K562 (cell line): ENCODE data around the gene COX14. TPM values are rescaled to one million over a fixed set of nuclear protein-coding genes. Genes with fewer than 3 reads are reported as not detected.

Experiments
- CCAR2 ChIP-seq: fragments of 200-400 bp; formaldehyde crosslinking; IDR thresholded peaks from 2 replicates; pipeline ENCODE4 v1.6.1; 2017; ENCODE audit warnings: mild to moderate bottlenecking, low read depth, low read length
- ETV6 ChIP-seq, 3 experiments: fragments of 150-350 bp in 1 of 3; sonication (generic) in 1 of 3; formaldehyde crosslinking in 1 of 3; IDR thresholded peaks; 2 replicates each; pipeline versions ENCODE4 v1.6.1 to v1.8.0; 2014 to 2022; ENCODE audit warnings: borderline replicate concordance in 2 of 3, low read depth in 2 of 3, antibody characterized with exemption in 1 of 3, low read length in 1 of 3, mild to moderate bottlenecking in 1 of 3, missing genetic modification reagents in 1 of 3
- MTA3 ChIP-seq: fragments of 450-650 bp; formaldehyde crosslinking; IDR thresholded peaks from 2 replicates; pipeline ENCODE4 v1.6.1; 2017; ENCODE audit warnings: mild to moderate bottlenecking, borderline replicate concordance
- RBM39 ChIP-seq: fragments of 200-400 bp; formaldehyde crosslinking; optimal IDR thresholded peaks from 2 replicates; pipeline ENCODE3; 2018; ENCODE audit warnings: low read depth, low read length
- STAG1 ChIP-seq: sonication (generic); formaldehyde crosslinking; IDR thresholded peaks from 2 replicates; pipeline ENCODE4 v1.5.0; 2020; ENCODE audit warnings: missing genetic modification reagents, borderline replicate concordance
- U2AF1 ChIP-seq: fragments of 200-400 bp; formaldehyde crosslinking; optimal IDR thresholded peaks from 2 replicates; pipeline ENCODE3; 2017; ENCODE audit warnings: mild to moderate bottlenecking, low read depth, low read length, moderate library complexity
- ZBTB34 ChIP-seq: fragments of 250-450 bp; sonication (Bioruptor Pico); IDR thresholded peaks from 2 replicates; pipeline ENCODE4 v1.8.0; 2021; ENCODE audit warnings: mild to moderate bottlenecking, moderate library complexity
- ZBTB5 ChIP-seq: fragments of 450-650 bp; IDR thresholded peaks from 2 replicates; pipeline ENCODE4 v1.6.1; 2017; ENCODE audit warnings: antibody characterized with exemption
- ZFP1 ChIP-seq: fragments of 450-650 bp; formaldehyde crosslinking; IDR thresholded peaks from 2 replicates; pipeline ENCODE4 v1.4.0; 2020; ENCODE audit warnings: mild to moderate bottlenecking, mixed read lengths
- ZKSCAN1 ChIP-seq: fragments of 150-350 bp; IDR thresholded peaks from 2 replicates; pipeline ENCODE4 v1.6.1; 2016; ENCODE audit warnings: low read depth, low read length
- ZNF140 ChIP-seq: fragments of 250-450 bp; sonication (Bioruptor Pico); IDR thresholded peaks from 2 replicates; pipeline ENCODE4 v1.8.0; 2021; ENCODE audit warnings: moderate library complexity, mild to moderate bottlenecking, inconsistent platforms
- ZNF217 ChIP-seq: sonication (generic); formaldehyde crosslinking; IDR thresholded peaks from 2 replicates; pipeline ENCODE4 v1.8.0; 2022; ENCODE audit warnings: mild to moderate bottlenecking, missing genetic modification reagents
- ZNF449 ChIP-seq: fragments of 250-450 bp; sonication (Bioruptor Pico); IDR thresholded peaks from 2 replicates; pipeline ENCODE4 v1.8.0; 2022; ENCODE audit warnings: moderate library complexity, mild to moderate bottlenecking, inconsistent platforms
- ZNF586 ChIP-seq: fragments of 450-650 bp; formaldehyde crosslinking; conservative IDR thresholded peaks from 2 replicates; pipeline ENCODE4 v1.4.0; 2020; ENCODE audit warnings: mild to moderate bottlenecking, moderate library complexity
- polyA plus RNA-seq, 8 experiments: library from polyadenylated mRNA; depleted of rRNA in 4 of 8; stranded (reverse) in 5 of 8; unstranded in 3 of 8; fragments of >200 nt; fragmentation: Nextera tagmentation in 2 of 8; fragmentation: Illumina TruSeq in 1 of 8; extraction: Ambion mirVana in 2 of 8; extraction: Trizol in 1 of 8; gene quantifications; 2 replicates each; pipeline versions ENCODE4 v1.2.1 to v1.2.3, GENCODE V29; 2011 to 2014; ENCODE audit warnings: inconsistent platforms in 1 of 8, missing spikeins in 1 of 8
- total RNA-seq, 7 experiments: library from RNA; depleted of rRNA in 6 of 7; stranded (reverse); fragments of >200 nt in 6 of 7; fragmentation: Illumina TruSeq in 2 of 7; extraction: Trizol in 2 of 7; gene quantifications; 2 replicates each; pipeline versions ENCODE4 v1.2.1 to v1.2.3, GENCODE V29; 2011 to 2021; ENCODE audit warnings: low replicate concordance in 1 of 7
- TF ChIP-seq, protein P1 (sequence below): sonication (generic); formaldehyde crosslinking; IDR thresholded peaks from 2 replicates; pipeline ENCODE4 v1.8.1; 2023; ENCODE audit warnings: mild to moderate bottlenecking, missing genetic modification reagents

Gene COX14
- total and polyA plus RNA-seq, 9 of the 15 experiments (the other 6 are each of a cell fraction or from before 2014, with no cell fraction given) = 44.4 to 269 (median 53.4) TPM

DNA sequence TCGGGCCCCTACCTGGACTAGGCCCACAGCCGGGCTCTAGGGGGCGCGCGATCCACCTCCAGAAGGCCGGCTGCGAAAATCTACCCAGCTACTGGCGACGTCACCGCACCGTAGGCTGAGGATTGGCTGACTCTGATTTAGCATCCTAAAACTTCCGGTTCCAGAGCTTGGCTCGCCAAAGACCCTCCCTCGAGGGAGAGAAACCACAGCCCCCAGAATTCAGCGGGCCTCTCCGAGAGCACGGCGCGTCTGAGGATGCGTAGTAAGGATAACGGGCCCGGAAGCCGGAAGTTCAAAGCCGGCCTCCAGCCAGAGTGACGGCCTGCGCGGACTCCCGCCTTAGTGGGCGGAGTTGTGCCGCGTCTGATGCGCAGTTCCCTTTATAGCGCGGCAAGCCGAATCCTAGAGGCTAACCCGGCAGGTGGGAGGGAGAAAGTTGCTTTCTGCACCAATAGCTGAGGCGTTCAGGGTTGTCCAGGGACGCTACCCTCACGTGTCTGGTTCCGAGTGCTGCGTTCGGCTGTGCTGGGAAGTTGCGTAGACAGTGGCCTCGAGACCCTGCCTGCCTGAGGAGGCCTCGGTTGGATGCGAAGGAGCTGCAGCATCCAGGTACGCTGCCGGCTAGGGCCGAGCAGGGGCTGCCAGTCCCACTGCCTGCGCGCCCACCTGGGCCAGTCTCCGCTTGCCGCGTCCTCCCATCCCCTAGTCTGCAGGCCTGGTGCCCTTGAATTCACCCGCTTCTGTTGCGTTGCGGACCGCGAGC lies at the start of gene COX14 (continued):
- TF ChIP-seq ZBTB5 (no peak), CCAR2 (no peak), ZFP1 (CRISPR knock-in tag) (no peak), ZNF586 (CRISPR knock-in tag) (no peak), RBM39 (no peak), STAG1 (CRISPR knock-in tag) (no peak), MTA3 (peak; percentile 80; the same call in 1 of the 2 replicates), ZBTB34 (CRISPR knock-in tag) (0 out of 2 replicates have a peak, but pooled peaks have one; percentile 35), ETV6 (IDR thresholded peaks at IDR 0.05; ENCODE audit: borderline replicate concordance in 1 of 2, low read depth in 2 of 2, low read length in 1 of 2) (no peak), ETV6 (CRISPR knock-in tag; IDR thresholded peaks at IDR 0.05; ENCODE audit: borderline replicate concordance) (no peak), ZNF449 (CRISPR knock-in tag) (no peak), ZNF140 (no peak), ZNF217 (CRISPR knock-in tag) (no peak), ZKSCAN1 (no peak), U2AF1 (no peak)
- TF ChIP-seq, protein P1, sequence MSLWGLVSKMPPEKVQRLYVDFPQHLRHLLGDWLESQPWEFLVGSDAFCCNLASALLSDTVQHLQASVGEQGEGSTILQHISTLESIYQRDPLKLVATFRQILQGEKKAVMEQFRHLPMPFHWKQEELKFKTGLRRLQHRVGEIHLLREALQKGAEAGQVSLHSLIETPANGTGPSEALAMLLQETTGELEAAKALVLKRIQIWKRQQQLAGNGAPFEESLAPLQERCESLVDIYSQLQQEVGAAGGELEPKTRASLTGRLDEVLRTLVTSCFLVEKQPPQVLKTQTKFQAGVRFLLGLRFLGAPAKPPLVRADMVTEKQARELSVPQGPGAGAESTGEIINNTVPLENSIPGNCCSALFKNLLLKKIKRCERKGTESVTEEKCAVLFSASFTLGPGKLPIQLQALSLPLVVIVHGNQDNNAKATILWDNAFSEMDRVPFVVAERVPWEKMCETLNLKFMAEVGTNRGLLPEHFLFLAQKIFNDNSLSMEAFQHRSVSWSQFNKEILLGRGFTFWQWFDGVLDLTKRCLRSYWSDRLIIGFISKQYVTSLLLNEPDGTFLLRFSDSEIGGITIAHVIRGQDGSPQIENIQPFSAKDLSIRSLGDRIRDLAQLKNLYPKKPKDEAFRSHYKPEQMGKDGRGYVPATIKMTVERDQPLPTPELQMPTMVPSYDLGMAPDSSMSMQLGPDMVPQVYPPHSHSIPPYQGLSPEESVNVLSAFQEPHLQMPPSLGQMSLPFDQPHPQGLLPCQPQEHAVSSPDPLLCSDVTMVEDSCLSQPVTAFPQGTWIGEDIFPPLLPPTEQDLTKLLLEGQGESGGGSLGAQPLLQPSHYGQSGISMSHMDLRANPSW (CRISPR knock-in tag) = no peak
